NCI-H345 treated with DMSO at 0.1 percent for 48 hours (cell line): ENCODE measurements around the gene ITGA2B.
"Not testable (repeated sequence)": the region's sequence is repeated elsewhere in the genome, so short reads cannot be mapped to it uniquely, and the experiment has no call there.

Experiments
- DNase-seq: peaks from one replicate; lab custom pipeline; 2025; ENCODE audit not compliant: unreplicated experiment; lab: John Stamatoyannopoulos, UW

ITGA2B gene

GRCh38 chr17:44352828-44353671 lies 36.4 kb downstream of the ITGA2B start:
- no peak for DNase-seq

- DNase-seq = no peak
Measured at GRCh38 chr17:44351961-44352827, 37.3 kb downstream of the ITGA2B start.

- no peak for DNase-seq
Measured at GRCh38 chr17:44351464-44351863, 38.0 kb downstream of the ITGA2B start.

GRCh38 chr17:44350733-44351226 lies 38.7 kb downstream of the ITGA2B start:
- no peak for DNase-seq

GRCh38 chr17:44349553-44350070 lies 39.8 kb downstream of the ITGA2B start:
- no peak for DNase-seq

- DNase-seq = no peak
Measured at GRCh38 chr17:44348988-44349364, 40.5 kb downstream of the ITGA2B start.

- DNase-seq = no peak
Measured at GRCh38 chr17:44348234-44348987, 41.0 kb downstream of the ITGA2B start.

GRCh38 chr17:44347206-44348055 lies 42.0 kb downstream of the ITGA2B start:
- DNase-seq = not testable (repeated sequence)

GRCh38 chr17:44346064-44346844 lies 43.2 kb downstream of the ITGA2B start:
- DNase-seq = no peak

- peak; percentile 27 for DNase-seq
Measured at GRCh38 chr17:44345454-44346026, 43.9 kb downstream of the ITGA2B start.

GRCh38 chr17:44344939-44345453 lies 44.5 kb downstream of the ITGA2B start, which contains the start of gene GRN:
GRN (plus strand) TSS chr17:44345302; CDS start chr17:44349165, 3,863 bp downstream.
- DNase-seq = peak; percentile 97

- no peak for DNase-seq
Measured at GRCh38 chr17:44343510-44344209, 45.8 kb downstream of the ITGA2B start.

GRCh38 chr17:44340553-44340952 lies 48.9 kb downstream of the ITGA2B start:
- not testable (repeated sequence) for DNase-seq

GRCh38 chr17:44338702-44339101 lies 50.7 kb downstream of the ITGA2B start:
- DNase-seq = no peak

GRCh38 chr17:44335968-44336367 lies 53.5 kb downstream of the ITGA2B start:
- DNase-seq = no peak

GRCh38 chr17:44335564-44335963 lies 53.9 kb downstream of the ITGA2B start:
- no peak for DNase-seq

- no peak for DNase-seq
Measured at GRCh38 chr17:44334727-44335126, 54.7 kb downstream of the ITGA2B start.

- no peak for DNase-seq
Measured at GRCh38 chr17:44334315-44334714, 55.1 kb downstream of the ITGA2B start.
